CD4-positive, alpha-beta T cell treated with Interleukin-6 at 100 ng/mL for 8 hours (primary cell): Measurements from ENCODE around the gene BRINP3.
"Not testable (repeated sequence)": the region's sequence is repeated elsewhere in the genome, so short reads cannot be mapped to it uniquely, and the experiment has no call there.

Experiments used
- DNase-seq: peaks from one replicate; pipeline ENCODE4 v3.0.0-alpha.2; 2020; ENCODE audit warnings: mixed read lengths, low spot score

The BRINP3 gene

GRCh38 chr1:190179817-190180216 is 297.8 kb downstream of the BRINP3 start:
- no peak for DNase-seq

- DNase-seq = no peak
Observed at GRCh38 chr1:190178827-190179226, 298.8 kb downstream of the BRINP3 start.

- DNase-seq = no peak
Observed at GRCh38 chr1:190177555-190177954, 300.1 kb downstream of the BRINP3 start.

- DNase-seq = no peak
Observed at GRCh38 chr1:190176776-190177175, 300.9 kb downstream of the BRINP3 start.

- DNase-seq = no peak
Observed at GRCh38 chr1:190175320-190175719, 302.3 kb downstream of the BRINP3 start.

GRCh38 chr1:190172651-190173430 is 304.8 kb downstream of the BRINP3 start:
- DNase-seq = no peak

- DNase-seq = no peak
Observed at GRCh38 chr1:190170321-190170720, 307.3 kb downstream of the BRINP3 start.

- DNase-seq = no peak
Observed at GRCh38 chr1:190169311-190170067, 308.2 kb downstream of the BRINP3 start.

- no peak for DNase-seq
Observed at GRCh38 chr1:190168893-190169280, 308.8 kb downstream of the BRINP3 start.

- no peak for DNase-seq
Observed at GRCh38 chr1:190168116-190168892, 309.4 kb downstream of the BRINP3 start.

- DNase-seq = no peak
Observed at GRCh38 chr1:190159146-190159545, 318.5 kb downstream of the BRINP3 start.

GRCh38 chr1:190154744-190155143 is 322.9 kb downstream of the BRINP3 start:
- DNase-seq = no peak

- DNase-seq = no peak
Observed at GRCh38 chr1:190147616-190148015, 330.0 kb downstream of the BRINP3 start.

GRCh38 chr1:190144650-190145049 is 333.0 kb downstream of the BRINP3 start:
- DNase-seq = no peak

- DNase-seq = no peak
Observed at GRCh38 chr1:190140644-190141043, 337.0 kb downstream of the BRINP3 start.

- DNase-seq = no peak
Observed at GRCh38 chr1:190138702-190139101, 339.0 kb downstream of the BRINP3 start.

- no peak for DNase-seq
Observed at GRCh38 chr1:190138266-190138665, 339.4 kb downstream of the BRINP3 start.

- no peak for DNase-seq
Observed at GRCh38 chr1:190129366-190129765, 348.3 kb downstream of the BRINP3 start.

GRCh38 chr1:190126728-190127127 is 350.9 kb downstream of the BRINP3 start:
- no peak for DNase-seq

GRCh38 chr1:190124068-190124467 is 353.6 kb downstream of the BRINP3 start:
- no peak for DNase-seq

- DNase-seq = not testable (repeated sequence)
Observed at GRCh38 chr1:190120564-190120963, 357.1 kb downstream of the BRINP3 start.

- no peak for DNase-seq
Observed at GRCh38 chr1:190119683-190120082, 358.0 kb downstream of the BRINP3 start.

- no peak for DNase-seq
Observed at GRCh38 chr1:190116921-190117320, 360.7 kb downstream of the BRINP3 start.
